Measurements from ENCODE around the gene ROCK1.
A peak's percentile ranks its signal among the peaks of the same experiment; 100 is the strongest.

ROCK1 gene

GRCh38 chr18:21109936-21110712, 1.5 kb downstream of the ROCK1 start:
- peak overlapping the region; percentile 87 for H3K4me3 ChIP-seq
- H3K36me3 ChIP-seq = peaks cover 9% of the 10 kb centered on the region; the same call in 1 of the 2 replicates
- H3K9ac ChIP-seq = peak overlapping the region; percentile 94
- H3K27me3 ChIP-seq = no peaks in the 10 kb centered on the region
- H3K4me1 ChIP-seq = peaks cover 34% of the 10 kb centered on the region
- no peak for TF ChIP-seq Cebpa-rat (IDR thresholded peaks at IDR 0.05)
- H3K4me2 ChIP-seq = peak overlapping the region; percentile 83
- H3K27ac ChIP-seq = peak overlapping the region; percentile 96
- no peaks in the 10 kb centered on the region for H3K9me3 ChIP-seq
- H4K20me1 ChIP-seq = peaks cover 57% of the 10 kb centered on the region

- no peak for TF ChIP-seq Cebpa-rat (IDR thresholded peaks at IDR 0.05)
- peaks cover 15% of the 10 kb centered on the region; the same call in 1 of the 2 replicates for H3K36me3 ChIP-seq
- no peak overlapping the region for H3K4me3 ChIP-seq
- H3K4me1 ChIP-seq = peaks cover 32% of the 10 kb centered on the region
- no peak overlapping the region for H3K4me2 ChIP-seq
- peaks cover 99% of the 10 kb centered on the region for H4K20me1 ChIP-seq
- H3K27ac ChIP-seq = no peak overlapping the region
- no peaks in the 10 kb centered on the region for H3K27me3 ChIP-seq
- H3K9me3 ChIP-seq = peaks cover 7% of the 10 kb centered on the region
- H3K9ac ChIP-seq = no peak overlapping the region
Measured at GRCh38 chr18:21105936-21106335, 5.7 kb downstream of the ROCK1 start.

- peaks cover 31% of the 10 kb centered on the region for H3K4me1 ChIP-seq
- TF ChIP-seq Cebpa-rat (IDR thresholded peaks at IDR 0.05) = no peak
- H3K36me3 ChIP-seq = peaks cover 23% of the 10 kb centered on the region; the same call in 1 of the 2 replicates
- H3K27ac ChIP-seq = no peak overlapping the region
- no peaks in the 10 kb centered on the region for H3K27me3 ChIP-seq
- H3K4me2 ChIP-seq = peak overlapping the region; percentile 84
- peaks cover 24% of the 10 kb centered on the region for H3K9me3 ChIP-seq
- H3K9ac ChIP-seq = no peak overlapping the region
- H3K4me3 ChIP-seq = no peak overlapping the region
- peaks cover 99% of the 10 kb centered on the region for H4K20me1 ChIP-seq
Measured at GRCh38 chr18:21101172-21101571, 10.4 kb downstream of the ROCK1 start.

GRCh38 chr18:21100678-21101077, 10.9 kb downstream of the ROCK1 start:
- H3K36me3 ChIP-seq = peaks cover 23% of the 10 kb centered on the region; the same call in 1 of the 2 replicates
- peaks cover 99% of the 10 kb centered on the region for H4K20me1 ChIP-seq
- H3K9ac ChIP-seq = no peak overlapping the region
- H3K4me2 ChIP-seq = peak overlapping the region; percentile 84
- peak overlapping the region; percentile 71; the same call in 1 of the 2 replicates for H3K27ac ChIP-seq
- TF ChIP-seq Cebpa-rat (IDR thresholded peaks at IDR 0.05) = no peak
- no peaks in the 10 kb centered on the region for H3K27me3 ChIP-seq
- peaks cover 29% of the 10 kb centered on the region for H3K9me3 ChIP-seq
- peaks cover 31% of the 10 kb centered on the region for H3K4me1 ChIP-seq
- H3K4me3 ChIP-seq = no peak overlapping the region

GRCh38 chr18:21100146-21100545, 11.5 kb downstream of the ROCK1 start:
- Histone ChIP-seq H3K4me2 (peak overlapping the region; percentile 84), H3K4me3 (no peak overlapping the region), H4K20me1 (peaks cover 99% of the 10 kb centered on the region), H3K9me3 (peaks cover 35% of the 10 kb centered on the region), H3K4me1 (peaks cover 31% of the 10 kb centered on the region), H3K9ac (no peak overlapping the region), H3K27me3 (no peaks in the 10 kb centered on the region), H3K36me3 (peaks cover 28% of the 10 kb centered on the region), H3K27ac (peak overlapping the region; percentile 71)
- no peak for TF ChIP-seq Cebpa-rat (IDR thresholded peaks at IDR 0.05)

GRCh38 chr18:21099442-21099841, 12.2 kb downstream of the ROCK1 start:
- Histone ChIP-seq H3K4me2 (peak overlapping the region; percentile 84), H3K27ac (peak overlapping the region; percentile 71), H3K36me3 (peaks cover 31% of the 10 kb centered on the region), H4K20me1 (peaks cover 99% of the 10 kb centered on the region), H3K9me3 (peaks cover 40% of the 10 kb centered on the region), H3K4me1 (peaks cover 31% of the 10 kb centered on the region), H3K4me3 (0 out of 2 replicates have a peak overlapping the region, but pooled peaks have one; percentile 16), H3K9ac (peak overlapping the region; percentile 49; the same call in 1 of the 2 replicates), H3K27me3 (no peaks in the 10 kb centered on the region)
- TF ChIP-seq Cebpa-rat (IDR thresholded peaks at IDR 0.05) = no peak

- no peak for TF ChIP-seq Cebpa-rat (IDR thresholded peaks at IDR 0.05)
- peaks cover 62% of the 10 kb centered on the region for H3K9me3 ChIP-seq
- H3K27me3 ChIP-seq = no peaks in the 10 kb centered on the region
- peaks cover 54% of the 10 kb centered on the region for H3K36me3 ChIP-seq
- peaks cover 31% of the 10 kb centered on the region for H3K4me1 ChIP-seq
- no peak overlapping the region for H3K4me2 ChIP-seq
- H3K4me3 ChIP-seq = no peak overlapping the region
- no peak overlapping the region for H3K27ac ChIP-seq
- peaks cover 98% of the 10 kb centered on the region for H4K20me1 ChIP-seq
- H3K9ac ChIP-seq = no peak overlapping the region
Measured at GRCh38 chr18:21096760-21097159, 14.9 kb downstream of the ROCK1 start.

- Histone ChIP-seq H3K4me3 (no peak overlapping the region), H3K4me1 (no peaks in the 10 kb centered on the region), H4K20me1 (peaks cover 98% of the 10 kb centered on the region), H3K9me3 (peaks cover 98% of the 10 kb centered on the region), H3K27ac (no peak overlapping the region), H3K9ac (no peak overlapping the region), H3K27me3 (no peaks in the 10 kb centered on the region), H3K4me2 (no peak overlapping the region), H3K36me3 (peaks cover 83% of the 10 kb centered on the region)
- no peak for TF ChIP-seq Cebpa-rat (IDR thresholded peaks at IDR 0.05)
Measured at GRCh38 chr18:21093133-21093532, 18.5 kb downstream of the ROCK1 start.

- Histone ChIP-seq H3K27ac (no peak overlapping the region), H3K4me2 (no peak overlapping the region), H3K36me3 (peaks cover 79% of the 10 kb centered on the region), H3K4me1 (no peaks in the 10 kb centered on the region), H3K9me3 (peaks cover 100% of the 10 kb centered on the region), H3K4me3 (no peak overlapping the region), H3K9ac (no peak overlapping the region), H4K20me1 (peaks cover 91% of the 10 kb centered on the region), H3K27me3 (no peaks in the 10 kb centered on the region)
- TF ChIP-seq Cebpa-rat (IDR thresholded peaks at IDR 0.05) = no peak
Measured at GRCh38 chr18:21090680-21091079, 20.9 kb downstream of the ROCK1 start.

- Histone ChIP-seq H3K9ac (no peak overlapping the region), H3K36me3 (peaks cover 58% of the 10 kb centered on the region), H3K4me1 (no peaks in the 10 kb centered on the region), H3K4me2 (no peak overlapping the region), H3K27me3 (no peaks in the 10 kb centered on the region), H3K9me3 (peaks cover 100% of the 10 kb centered on the region), H4K20me1 (peaks cover 72% of the 10 kb centered on the region), H3K27ac (no peak overlapping the region), H3K4me3 (no peak overlapping the region)
- TF ChIP-seq Cebpa-rat (IDR thresholded peaks at IDR 0.05) = no peak
Measured at GRCh38 chr18:21085579-21086166, 25.9 kb downstream of the ROCK1 start.

Measured in BLaER1 (cell line).